HepG2 (cell line): Measurements from ENCODE around the gene JPH4. TPM values are rescaled to one million over a fixed set of nuclear protein-coding genes. Genes with fewer than 3 reads are reported as not detected.

Source experiments
- HNF1A ChIP-seq, 2 experiments: sonication (generic) in 1 of 2; formaldehyde crosslinking in 1 of 2; IDR thresholded peaks; 2 replicates each; pipeline versions ENCODE4 v1.4.0 to v1.6.1; 2016 to 2020; ENCODE audit warnings: borderline replicate concordance in 1 of 2, low read depth in 1 of 2, mild to moderate bottlenecking in 1 of 2, missing genetic modification reagents in 1 of 2
- MED8 ChIP-seq: sonication (generic); formaldehyde crosslinking; IDR thresholded peaks from 2 replicates; pipeline ENCODE4 v1.8.1; 2023; ENCODE audit warnings: mild to moderate bottlenecking, missing genetic modification reagents; ENCODE audit not compliant: insufficient replicate concordance
- MEF2D ChIP-seq: sonication (generic); formaldehyde crosslinking; IDR thresholded peaks from 2 replicates; pipeline ENCODE4 v1.5.1; 2020; ENCODE audit warnings: mild to moderate bottlenecking, missing genetic modification reagents
- MXD1 ChIP-seq: sonication (generic); formaldehyde crosslinking; IDR thresholded peaks from 2 replicates; pipeline ENCODE4 v1.4.0; 2020; ENCODE audit warnings: mild to moderate bottlenecking, missing genetic modification reagents
- MXD3 ChIP-seq: IDR thresholded peaks from 2 replicates; pipeline ENCODE4 v1.6.1; 2016; ENCODE audit warnings: mild to moderate bottlenecking, missing biosample characterization, missing genetic modification reagents
- NFE2 ChIP-seq: sonication (generic); formaldehyde crosslinking; IDR thresholded peaks from 2 replicates; pipeline ENCODE4 v1.4.0; 2020; ENCODE audit warnings: missing genetic modification reagents
- PAXIP1 ChIP-seq: sonication (generic); formaldehyde crosslinking; conservative IDR thresholded peaks from 2 replicates; pipeline ENCODE4 v1.4.0; 2020; ENCODE audit warnings: mild to moderate bottlenecking, missing genetic modification reagents, moderate library complexity
- PHB2 ChIP-seq: fragments of 450-650 bp; IDR thresholded peaks from 2 replicates; pipeline ENCODE4 v1.6.1; 2018; ENCODE audit not compliant: partially characterized antibody
- PPARG ChIP-seq: conservative IDR thresholded peaks from 2 replicates; pipeline ENCODE4 v1.6.1; 2016; ENCODE audit warnings: missing biosample characterization, missing genetic modification reagents
- SNRNP70 ChIP-seq: fragments of 200-400 bp; formaldehyde crosslinking; IDR thresholded peaks from 2 replicates; pipeline ENCODE4 v1.6.1; 2017; ENCODE audit warnings: mild to moderate bottlenecking, low read depth, low read length, moderate library complexity
- TAF15 ChIP-seq: fragments of 200-400 bp; formaldehyde crosslinking; IDR thresholded peaks from one replicate; pipeline ENCODE4 v1.6.1; 2018; ENCODE audit warnings: mild to moderate bottlenecking, low read depth, low read length; ENCODE audit not compliant: poor library complexity, severe bottlenecking
- ZBTB7A ChIP-seq: sonication (generic); formaldehyde crosslinking; IDR thresholded peaks from 2 replicates; pipeline ENCODE4 v1.8.0; 2022; ENCODE audit warnings: mild to moderate bottlenecking, missing genetic modification reagents
- ZMAT3 ChIP-seq: sonication (generic); formaldehyde crosslinking; conservative IDR thresholded peaks from 2 replicates; pipeline ENCODE4 v1.7.0; 2021; ENCODE audit warnings: missing genetic modification reagents
- ZNF256 ChIP-seq: sonication (generic); formaldehyde crosslinking; conservative IDR thresholded peaks from 2 replicates; pipeline ENCODE4 v1.4.0; 2020; ENCODE audit warnings: missing genetic modification reagents
- ZNF350 ChIP-seq: sonication (generic); formaldehyde crosslinking; IDR thresholded peaks from 2 replicates; pipeline ENCODE4 v1.4.0; 2020; ENCODE audit warnings: mild to moderate bottlenecking, low read depth, missing genetic modification reagents, borderline replicate concordance
- ZNF44 ChIP-seq: sonication (generic); formaldehyde crosslinking; IDR thresholded peaks from 2 replicates; pipeline ENCODE4 v1.5.1; 2020; ENCODE audit warnings: mild to moderate bottlenecking, missing genetic modification reagents
- ZNF572 ChIP-seq: sonication (generic); formaldehyde crosslinking; IDR thresholded peaks from 2 replicates; pipeline ENCODE4 v1.5.1; 2020; ENCODE audit warnings: mild to moderate bottlenecking, missing genetic modification reagents
- ZNF576 ChIP-seq: sonication (generic); formaldehyde crosslinking; IDR thresholded peaks from 2 replicates; pipeline ENCODE4 v1.4.0; 2020; ENCODE audit warnings: mild to moderate bottlenecking, missing genetic modification reagents
- polyA plus RNA-seq, 8 experiments: library from polyadenylated mRNA; depleted of rRNA in 3 of 8; stranded (reverse) in 7 of 8; unstranded in 1 of 8; fragments of >200 nt; fragmentation: Illumina TruSeq in 4 of 8; extraction: Trizol in 4 of 8; gene quantifications; 2 replicates each; pipeline versions ENCODE4 v1.2.1 to v1.2.3, GENCODE V29; 2011 to 2016; ENCODE audit warnings: low read depth in 4 of 8, missing spikeins in 1 of 8, mixed read lengths in 1 of 8; ENCODE audit not compliant: insufficient read depth in 1 of 8
- total RNA-seq, 5 experiments: library from RNA; depleted of rRNA; stranded (reverse); fragments of >200 nt; fragmentation: Illumina TruSeq; extraction: Trizol; gene quantifications; 2 replicates each; pipeline ENCODE4 v1.2.3, GENCODE V29; 2016; ENCODE audit warnings: low read depth in 1 of 5

JPH4 gene
- total and polyA plus RNA-seq, 2 of the 13 experiments (the other 11 are each of a cell fraction or from before 2014, with no cell fraction given), result 0.08 to 0.22 TPM

GRCh38 chr14:23569443-23570151 is 9.0 kb downstream of the JPH4 start (continued):
- TF ChIP-seq MXD3 (CRISPR knock-in tag), result peak; percentile 33; the same call in 1 of the 2 replicates
- no peak for TF ChIP-seq ZBTB7A (CRISPR knock-in tag)
- 0 out of 2 replicates have a peak, but pooled peaks have one; percentile 25 for TF ChIP-seq ZNF572 (CRISPR knock-in tag)
- TF ChIP-seq ZNF44 (CRISPR knock-in tag), result no peak
- TF ChIP-seq TAF15, result no peak
- no peak for TF ChIP-seq PPARG (CRISPR knock-in tag)
- TF ChIP-seq ZNF256 (CRISPR knock-in tag), result no peak
- no peak for TF ChIP-seq NFE2
- TF ChIP-seq MEF2D (CRISPR knock-in tag), result no peak
- peak; percentile 61; the same call in 1 of the 2 replicates for TF ChIP-seq ZNF350
- no peak for TF ChIP-seq PHB2
- TF ChIP-seq HNF1A (IDR thresholded peaks at IDR 0.05; ENCODE audit: low read depth), result no peak
- TF ChIP-seq HNF1A (CRISPR knock-in tag; IDR thresholded peaks at IDR 0.05; ENCODE audit: borderline replicate concordance), result no peak
- no peak for TF ChIP-seq ZMAT3 (CRISPR knock-in tag)
- TF ChIP-seq ZNF576 (CRISPR knock-in tag), result no peak
- no peak for TF ChIP-seq MED8 (CRISPR knock-in tag)
- TF ChIP-seq PAXIP1 (CRISPR knock-in tag), result no peak
- no peak for TF ChIP-seq MXD1 (CRISPR knock-in tag)
- no peak for TF ChIP-seq SNRNP70
